GM12801 (cell line): ENCODE results near the gene CNTNAP2.

Experiments used
- TF ChIP-seq, protein P1 (sequence below): IDR thresholded peaks from one replicate; pipeline ENCODE4 v1.5.1; 2011; ENCODE audit warnings: control low read depth; ENCODE audit not compliant: insufficient read length; ENCODE audit errors: extremely low read depth

The CNTNAP2 gene

DNA sequence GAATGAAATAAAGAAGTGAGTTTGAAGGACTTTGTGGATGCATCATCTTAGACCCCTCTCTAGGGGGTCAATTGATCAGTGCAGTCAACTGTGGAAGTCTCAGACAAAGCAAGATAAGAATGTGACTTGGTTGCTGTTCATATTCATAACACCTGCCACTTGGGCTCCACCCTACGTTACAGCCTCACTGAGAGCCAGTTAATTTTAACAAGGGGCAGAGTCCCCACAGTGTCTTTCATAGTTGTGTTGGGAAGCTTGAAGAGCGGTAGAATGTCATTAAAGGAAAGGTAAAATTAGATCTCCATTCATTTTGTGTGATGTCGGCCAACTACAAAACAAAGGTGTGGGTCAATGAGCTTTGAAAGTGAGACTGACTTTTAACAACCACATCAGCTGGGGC, 2031.9 kb downstream of the CNTNAP2 start:
- TF ChIP-seq, protein P1, sequence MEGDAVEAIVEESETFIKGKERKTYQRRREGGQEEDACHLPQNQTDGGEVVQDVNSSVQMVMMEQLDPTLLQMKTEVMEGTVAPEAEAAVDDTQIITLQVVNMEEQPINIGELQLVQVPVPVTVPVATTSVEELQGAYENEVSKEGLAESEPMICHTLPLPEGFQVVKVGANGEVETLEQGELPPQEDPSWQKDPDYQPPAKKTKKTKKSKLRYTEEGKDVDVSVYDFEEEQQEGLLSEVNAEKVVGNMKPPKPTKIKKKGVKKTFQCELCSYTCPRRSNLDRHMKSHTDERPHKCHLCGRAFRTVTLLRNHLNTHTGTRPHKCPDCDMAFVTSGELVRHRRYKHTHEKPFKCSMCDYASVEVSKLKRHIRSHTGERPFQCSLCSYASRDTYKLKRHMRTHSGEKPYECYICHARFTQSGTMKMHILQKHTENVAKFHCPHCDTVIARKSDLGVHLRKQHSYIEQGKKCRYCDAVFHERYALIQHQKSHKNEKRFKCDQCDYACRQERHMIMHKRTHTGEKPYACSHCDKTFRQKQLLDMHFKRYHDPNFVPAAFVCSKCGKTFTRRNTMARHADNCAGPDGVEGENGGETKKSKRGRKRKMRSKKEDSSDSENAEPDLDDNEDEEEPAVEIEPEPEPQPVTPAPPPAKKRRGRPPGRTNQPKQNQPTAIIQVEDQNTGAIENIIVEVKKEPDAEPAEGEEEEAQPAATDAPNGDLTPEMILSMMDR, result no peak

DNA sequence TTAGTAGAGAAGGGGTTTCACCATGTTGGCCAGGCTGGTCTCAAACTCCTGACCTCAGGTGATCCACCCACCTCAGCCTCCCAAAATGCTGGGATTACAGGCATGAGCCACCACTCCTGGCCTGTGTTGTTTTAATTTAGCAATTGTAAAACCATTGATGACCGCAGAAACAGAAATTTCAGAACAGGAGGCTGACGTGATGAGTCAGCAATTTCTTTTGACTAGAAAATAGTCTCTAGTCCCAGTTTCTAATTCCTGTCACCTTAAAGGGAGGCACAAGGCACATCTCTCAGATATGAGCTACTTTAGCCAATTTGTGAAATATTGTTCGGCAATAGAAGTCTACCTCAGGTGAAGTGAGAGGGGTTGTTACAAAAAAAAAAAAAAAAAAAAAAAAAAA, 2033.1 kb downstream of the CNTNAP2 start:
- TF ChIP-seq, protein P1, result no peak

GRCh38 chr7:148151778-148152177, 2035.2 kb downstream of the CNTNAP2 start:
- TF ChIP-seq, protein P1, result no peak

GRCh38 chr7:148153616-148154284, 2037.1 kb downstream of the CNTNAP2 start:
- TF ChIP-seq, protein P1, result no peak

GRCh38 chr7:148155000-148155399, 2038.4 kb downstream of the CNTNAP2 start:
- TF ChIP-seq, protein P1, result no peak

DNA sequence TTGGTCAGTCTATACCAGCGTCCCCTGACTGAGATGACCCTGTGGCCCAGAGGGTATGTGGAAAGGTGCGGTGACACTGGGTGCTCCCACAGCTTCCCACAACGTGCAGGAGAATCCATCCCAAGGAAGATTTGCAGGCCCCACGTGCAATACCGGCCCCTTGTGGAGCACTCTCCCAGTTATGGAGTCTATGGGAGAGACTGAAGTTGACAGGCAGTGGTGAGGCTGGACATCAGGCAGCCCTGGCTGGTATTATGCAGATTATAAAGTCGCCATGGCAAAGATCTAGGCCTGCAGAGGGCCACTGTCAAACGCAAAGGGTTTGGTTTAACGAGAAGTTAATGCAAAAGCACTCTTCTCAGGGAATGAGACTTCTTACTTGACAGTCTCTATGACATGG, 2039.2 kb downstream of the CNTNAP2 start:
- TF ChIP-seq, protein P1, result no peak

DNA sequence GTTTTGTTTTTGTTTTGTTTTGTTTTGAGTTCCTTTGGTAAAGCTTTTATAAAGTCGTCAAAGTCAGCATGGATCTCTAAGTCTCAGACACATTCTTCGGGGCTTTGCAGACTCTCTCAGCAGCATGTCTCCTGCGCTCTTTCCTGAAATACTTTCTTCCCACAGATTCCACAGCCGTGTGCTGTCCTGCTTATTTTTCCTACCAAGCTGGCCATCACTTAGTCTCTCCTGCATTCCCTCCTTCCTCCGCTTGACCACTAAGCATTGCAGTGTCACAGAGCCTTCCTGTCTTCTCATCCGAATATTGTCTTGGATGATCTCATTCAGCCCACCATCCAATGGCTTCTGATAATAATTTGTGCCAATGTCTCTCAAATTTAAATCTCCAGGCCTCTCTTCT, 2039.6 kb downstream of the CNTNAP2 start:
- TF ChIP-seq, protein P1, result no peak
